ENCODE results near the gene PRRC2B.

DNA sequence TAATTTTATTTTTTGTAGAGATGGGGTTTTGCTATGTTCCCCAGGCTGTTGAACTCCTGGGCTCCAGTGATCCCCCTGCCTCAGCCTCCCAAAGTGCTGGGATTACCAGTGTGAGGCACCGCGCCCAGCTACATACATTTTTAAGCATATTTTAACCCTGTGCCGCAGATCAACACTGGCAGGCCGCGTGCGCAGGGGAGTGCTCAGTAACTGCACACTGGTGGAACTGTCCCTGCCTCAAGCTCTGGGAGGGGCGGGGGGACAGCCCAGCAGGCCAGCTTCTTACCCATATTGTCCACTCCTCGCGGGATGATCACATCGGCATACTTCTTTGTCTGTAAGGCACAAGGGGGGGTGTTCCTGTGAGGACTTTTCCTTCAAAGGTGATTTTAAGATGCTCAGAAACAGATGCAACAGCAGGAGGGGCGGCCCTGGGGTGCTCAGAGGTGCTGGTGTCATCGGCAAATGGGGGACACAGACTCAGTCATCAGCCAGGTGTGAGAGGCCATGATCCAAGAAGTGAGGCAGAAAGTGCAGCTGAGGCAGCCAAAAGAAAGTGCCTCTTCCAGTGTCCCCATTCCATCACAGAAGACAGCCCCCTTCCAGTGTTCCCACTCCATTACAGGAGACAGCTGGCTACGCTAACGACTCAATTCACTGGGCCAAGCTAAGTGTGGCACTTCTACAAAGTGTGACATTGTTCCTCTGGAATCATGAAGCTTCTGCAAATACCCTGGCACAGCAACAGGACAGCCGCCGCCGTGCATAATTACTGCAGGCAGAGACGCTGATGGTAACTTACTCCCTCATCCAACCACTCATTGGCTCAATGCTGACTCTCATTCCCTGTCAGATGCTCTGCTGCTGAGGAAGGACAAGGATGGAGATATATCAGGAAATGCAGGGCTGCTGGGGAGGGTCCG, 132.0 kb downstream of the PRRC2B start:
- TF ChIP-seq, protein P1, sequence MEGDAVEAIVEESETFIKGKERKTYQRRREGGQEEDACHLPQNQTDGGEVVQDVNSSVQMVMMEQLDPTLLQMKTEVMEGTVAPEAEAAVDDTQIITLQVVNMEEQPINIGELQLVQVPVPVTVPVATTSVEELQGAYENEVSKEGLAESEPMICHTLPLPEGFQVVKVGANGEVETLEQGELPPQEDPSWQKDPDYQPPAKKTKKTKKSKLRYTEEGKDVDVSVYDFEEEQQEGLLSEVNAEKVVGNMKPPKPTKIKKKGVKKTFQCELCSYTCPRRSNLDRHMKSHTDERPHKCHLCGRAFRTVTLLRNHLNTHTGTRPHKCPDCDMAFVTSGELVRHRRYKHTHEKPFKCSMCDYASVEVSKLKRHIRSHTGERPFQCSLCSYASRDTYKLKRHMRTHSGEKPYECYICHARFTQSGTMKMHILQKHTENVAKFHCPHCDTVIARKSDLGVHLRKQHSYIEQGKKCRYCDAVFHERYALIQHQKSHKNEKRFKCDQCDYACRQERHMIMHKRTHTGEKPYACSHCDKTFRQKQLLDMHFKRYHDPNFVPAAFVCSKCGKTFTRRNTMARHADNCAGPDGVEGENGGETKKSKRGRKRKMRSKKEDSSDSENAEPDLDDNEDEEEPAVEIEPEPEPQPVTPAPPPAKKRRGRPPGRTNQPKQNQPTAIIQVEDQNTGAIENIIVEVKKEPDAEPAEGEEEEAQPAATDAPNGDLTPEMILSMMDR (IDR thresholded peaks at IDR 0.05) = no peak
- TF ChIP-seq EP300 (IDR thresholded peaks at IDR 0.05) = no peak
- TF ChIP-seq POLR2AphosphoS5 (IDR thresholded peaks at IDR 0.05) = no peak
